Activated CD8-positive, alpha-beta memory T cell treated with anti-CD3 and anti-CD28 coated beads, Interleukin-2, amount 50 U/mL, for 4 hours (primary cell): ENCODE data around the gene TBL3.

Experiments
- DNase-seq: peaks from one replicate; pipeline ENCODE4 v3.0.0-alpha.2; 2020

The TBL3 gene

DNA sequence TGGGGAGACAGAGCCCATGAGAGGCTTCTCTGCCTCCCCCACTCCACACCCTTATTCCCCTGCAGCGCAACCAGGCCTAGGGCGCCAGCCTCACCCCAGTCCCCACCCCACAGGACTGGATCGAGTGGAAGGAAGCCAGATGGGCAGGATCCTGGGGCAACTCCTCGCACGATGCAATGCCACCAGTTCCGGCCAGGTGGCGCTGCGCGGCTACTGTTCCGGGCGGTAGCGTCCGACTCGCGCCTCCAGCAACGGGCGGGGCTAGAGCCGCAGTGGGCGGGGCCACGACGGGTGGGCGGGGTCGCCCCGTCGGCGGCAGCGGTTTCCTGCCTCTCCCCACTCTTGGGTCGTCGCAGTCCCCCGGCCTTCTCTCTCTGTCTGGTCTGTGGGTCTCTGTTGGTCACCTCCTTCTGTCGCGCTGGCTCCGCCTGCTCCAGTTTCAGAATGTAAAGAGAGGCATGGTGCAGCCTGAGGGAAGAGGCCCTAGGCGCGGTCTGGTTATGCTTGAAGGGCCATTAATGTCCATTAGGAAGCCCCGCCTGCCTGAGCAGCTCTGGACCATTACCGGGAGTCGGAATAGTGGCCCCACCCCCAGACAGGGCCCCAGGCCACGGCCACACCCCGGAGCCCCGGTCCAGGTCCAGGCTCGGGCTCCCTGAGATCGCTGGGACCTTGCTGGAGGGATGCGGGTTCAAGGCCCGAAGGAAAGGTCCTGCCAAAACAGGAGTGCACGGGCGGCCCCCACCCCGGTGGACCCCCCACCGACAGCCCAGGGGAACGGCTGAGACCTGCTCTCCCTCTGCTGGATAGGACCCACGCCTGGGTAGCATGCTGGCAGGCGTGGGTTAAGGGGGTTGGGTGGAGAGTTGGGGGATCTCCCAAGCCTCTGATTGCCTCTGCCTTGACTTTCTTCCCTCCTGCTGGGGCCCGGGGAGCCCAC lies 51.5 kb downstream of the TBL3 start:
- DNase-seq, result peak; percentile 97

DNA sequence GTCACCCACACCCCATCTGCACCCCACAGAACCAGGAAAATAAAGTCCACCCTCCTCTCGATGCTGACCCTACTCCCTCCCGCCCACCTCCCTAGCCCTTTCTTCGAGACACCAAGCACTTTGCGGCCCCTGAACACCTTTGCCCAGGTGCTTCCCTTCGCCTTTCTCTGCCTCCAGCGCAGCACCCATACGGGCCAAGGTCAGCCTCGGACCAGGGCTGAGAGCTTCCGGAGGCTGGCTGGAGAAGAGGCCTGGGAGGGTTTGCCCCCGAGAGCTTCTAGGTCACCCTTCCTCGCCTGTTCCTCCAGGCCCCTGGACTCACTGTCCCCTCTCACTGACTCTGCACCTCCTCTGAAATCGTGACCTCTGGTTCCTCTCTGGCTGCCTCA lies 52.2 kb downstream of the TBL3 start:
- no peak for DNase-seq

DNA sequence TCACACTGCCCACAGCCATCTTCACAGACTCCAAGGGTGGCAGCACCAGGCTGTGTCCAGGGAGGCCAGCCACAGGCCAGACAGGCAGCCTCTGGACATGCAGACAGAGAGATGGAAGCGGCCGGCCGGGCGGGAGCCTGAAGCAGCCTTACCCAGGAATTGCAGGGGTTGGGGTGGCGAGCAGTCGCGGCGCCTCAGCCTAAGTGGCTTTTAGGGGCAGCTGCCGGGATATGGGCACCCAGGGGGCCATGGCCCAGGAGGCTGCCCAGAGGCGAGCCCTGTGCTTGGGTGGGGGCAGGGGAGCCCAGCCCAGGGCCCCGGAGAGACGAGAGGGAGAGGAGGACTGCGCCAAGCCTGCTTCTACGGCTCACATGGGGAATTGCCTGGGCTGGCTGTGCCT lies 53.4 kb downstream of the TBL3 start:
- no peak for DNase-seq

DNA sequence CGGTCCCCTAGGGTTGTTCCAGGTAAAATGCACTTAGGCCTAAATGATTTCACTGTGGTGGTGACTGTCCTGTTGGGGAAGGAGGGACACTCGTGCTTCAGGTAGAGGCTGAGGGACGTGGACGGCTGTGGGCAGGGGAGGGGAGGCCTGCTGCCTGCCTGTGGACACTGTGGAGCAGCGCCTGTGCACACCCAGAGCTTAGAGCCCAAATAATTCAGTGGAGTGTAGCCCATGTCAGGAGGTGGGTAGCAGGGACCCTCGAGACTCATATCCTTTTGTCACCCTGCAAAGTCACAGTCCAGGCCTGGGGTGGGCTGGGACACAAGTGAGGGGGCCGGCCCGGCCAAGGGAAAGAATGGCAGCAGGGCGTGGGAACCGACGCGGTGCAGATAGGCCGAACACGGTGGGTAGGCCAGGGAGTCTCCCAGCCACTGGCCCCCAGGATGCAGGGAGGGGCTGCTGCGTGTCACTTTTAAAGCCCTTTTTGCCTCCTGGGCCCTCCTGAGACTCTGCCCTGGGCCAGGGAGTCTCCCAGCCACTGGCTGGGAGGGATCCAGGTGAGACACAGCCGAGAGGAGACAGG lies 54.1 kb downstream of the TBL3 start:
- no peak for DNase-seq

DNA sequence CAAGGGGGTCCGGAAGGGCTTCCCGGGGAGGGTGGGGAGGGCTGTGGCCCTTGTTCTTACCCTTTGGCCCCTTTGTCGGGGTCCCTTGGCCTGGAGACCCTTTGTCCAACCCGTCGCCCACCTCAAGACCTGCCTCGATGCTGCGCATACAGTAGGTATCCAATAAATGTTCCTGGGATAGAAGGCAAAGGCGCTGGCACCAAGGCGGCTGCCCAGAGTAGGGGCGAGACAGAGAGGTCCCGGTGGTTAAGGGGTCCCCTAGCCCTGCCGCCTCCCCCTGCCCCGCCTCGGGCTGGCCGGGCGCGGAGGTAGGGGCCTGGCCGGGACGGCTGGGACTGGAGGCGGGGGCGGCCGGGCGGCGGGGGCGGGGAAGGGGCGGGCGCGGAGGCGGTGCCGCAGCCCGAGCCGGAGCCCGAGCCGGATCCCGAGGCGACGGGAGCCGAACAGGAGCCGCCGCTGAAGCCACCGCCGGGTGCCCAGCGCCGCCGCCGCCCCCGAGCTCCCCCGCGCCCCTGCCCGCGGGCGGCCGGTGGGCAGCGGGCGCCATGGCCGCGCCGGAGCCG lies 54.7 kb downstream of the TBL3 start, which contains the start of gene NHERF2:
TSS of gene NHERF2 (plus strand) at position 442 of the 563 bp plus-strand sequence. CDS start at position 546, 104 bp downstream.
- no peak for DNase-seq

DNA sequence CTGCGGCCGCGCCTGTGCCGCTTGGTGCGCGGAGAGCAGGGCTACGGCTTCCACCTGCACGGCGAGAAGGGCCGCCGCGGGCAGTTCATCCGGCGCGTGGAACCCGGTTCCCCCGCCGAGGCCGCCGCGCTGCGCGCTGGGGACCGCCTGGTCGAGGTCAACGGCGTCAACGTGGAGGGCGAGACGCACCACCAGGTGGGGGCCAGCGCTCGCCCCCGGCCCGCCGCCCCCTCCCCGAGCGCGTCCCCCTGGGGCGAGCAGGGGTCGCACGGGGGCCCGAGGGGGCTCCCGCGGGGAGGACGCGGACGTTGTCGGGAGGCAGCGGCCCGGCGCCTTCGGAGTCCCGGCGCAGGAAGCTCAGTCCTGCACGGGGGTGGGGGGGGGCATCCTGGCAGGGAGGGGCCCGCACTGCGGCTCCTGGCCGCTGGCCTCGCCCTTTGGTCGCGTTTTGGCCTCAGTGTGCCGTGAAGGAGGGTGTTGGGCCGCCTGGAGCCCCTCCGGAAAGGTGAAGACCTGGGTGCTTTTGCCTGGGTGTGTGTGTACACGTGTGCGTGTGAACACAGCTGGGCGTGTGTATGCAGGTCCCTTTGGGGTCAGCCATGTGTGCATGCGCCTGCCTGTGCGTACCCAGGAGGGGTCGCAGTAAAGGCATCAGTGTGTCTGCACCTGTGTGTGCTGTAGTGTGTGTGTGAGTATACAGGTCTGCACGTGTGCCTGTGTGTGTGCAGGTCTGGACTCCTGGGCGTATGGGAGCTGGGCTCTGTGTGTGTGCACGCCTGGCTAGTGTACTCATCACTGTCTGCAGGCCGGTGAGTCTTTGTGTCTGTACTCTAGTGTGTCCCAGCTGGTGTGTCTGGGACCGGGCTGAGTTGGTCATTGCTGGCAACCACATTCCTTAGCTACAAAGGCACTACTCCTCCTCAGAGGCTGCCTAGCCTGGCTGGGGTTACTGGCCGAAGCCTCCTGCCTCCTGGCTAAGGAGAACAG lies 55.5 kb downstream of the TBL3 start:
- no peak for DNase-seq

DNA sequence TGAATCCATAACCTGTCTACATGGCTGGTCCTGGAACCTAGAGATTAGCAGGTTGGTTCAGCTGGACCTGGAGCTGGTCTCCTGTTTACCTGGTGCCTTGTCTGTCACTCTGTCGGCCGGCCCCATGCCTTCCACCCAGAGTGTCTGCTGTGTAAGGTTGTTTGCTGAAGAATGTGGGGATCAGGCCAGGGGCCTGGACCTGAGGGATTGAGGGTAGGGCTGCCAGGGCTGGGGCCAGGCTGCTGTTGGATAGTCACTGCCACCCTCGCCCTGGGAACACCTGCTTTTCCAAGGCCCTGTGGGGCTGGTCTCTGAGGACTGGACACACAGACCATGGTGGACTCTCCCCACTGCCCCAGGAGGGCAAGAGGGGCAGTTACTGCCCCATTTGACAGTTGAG lies 56.3 kb downstream of the TBL3 start:
- DNase-seq, result no peak

DNA sequence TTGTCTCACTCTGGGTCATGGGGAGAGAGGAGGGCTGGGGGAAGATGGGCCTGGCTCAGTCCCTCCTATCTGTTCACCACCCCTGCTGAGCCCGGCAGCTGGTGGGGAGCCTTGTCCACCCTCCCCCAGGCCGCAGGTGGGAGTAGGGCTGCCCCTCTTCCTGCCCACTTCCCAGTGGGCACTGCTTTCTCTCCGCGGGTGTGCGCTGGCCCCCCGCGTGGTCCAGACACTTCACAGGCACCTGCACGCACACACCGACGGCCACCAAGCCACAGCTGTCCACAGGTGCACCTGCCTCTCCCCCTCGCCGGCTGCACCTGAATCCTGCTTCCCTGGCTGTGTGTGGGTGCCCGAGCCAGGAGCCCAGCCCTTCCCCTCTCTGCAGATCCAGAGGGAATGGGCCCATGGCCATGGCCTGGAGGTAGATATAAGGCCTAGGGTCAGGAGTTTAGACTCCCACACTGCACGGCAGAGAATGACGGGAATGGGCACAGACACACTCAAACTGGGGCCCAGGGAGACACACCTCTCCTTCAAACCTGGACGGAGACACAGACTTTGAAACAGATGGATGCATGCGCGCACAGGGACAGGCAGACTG lies 56.9 kb downstream of the TBL3 start:
- no peak for DNase-seq

DNA sequence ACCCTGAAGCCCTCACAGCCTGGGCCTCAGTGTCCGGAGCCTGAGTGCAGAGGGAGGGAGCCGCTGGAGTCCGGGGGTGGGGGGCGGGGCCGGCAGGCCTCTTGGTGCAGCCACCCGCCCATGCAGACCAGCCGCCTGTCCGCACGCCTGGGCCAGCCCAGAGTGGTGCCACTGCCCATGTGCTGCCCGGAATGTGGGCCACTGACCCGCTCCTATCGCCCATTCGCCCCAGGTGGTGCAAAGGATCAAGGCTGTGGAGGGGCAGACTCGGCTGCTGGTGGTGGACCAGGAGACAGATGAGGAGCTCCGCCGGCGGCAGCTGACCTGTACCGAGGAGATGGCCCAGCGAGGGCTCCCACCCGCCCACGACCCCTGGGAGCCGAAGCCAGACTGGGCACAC lies 57.5 kb downstream of the TBL3 start:
- no peak for DNase-seq

DNA sequence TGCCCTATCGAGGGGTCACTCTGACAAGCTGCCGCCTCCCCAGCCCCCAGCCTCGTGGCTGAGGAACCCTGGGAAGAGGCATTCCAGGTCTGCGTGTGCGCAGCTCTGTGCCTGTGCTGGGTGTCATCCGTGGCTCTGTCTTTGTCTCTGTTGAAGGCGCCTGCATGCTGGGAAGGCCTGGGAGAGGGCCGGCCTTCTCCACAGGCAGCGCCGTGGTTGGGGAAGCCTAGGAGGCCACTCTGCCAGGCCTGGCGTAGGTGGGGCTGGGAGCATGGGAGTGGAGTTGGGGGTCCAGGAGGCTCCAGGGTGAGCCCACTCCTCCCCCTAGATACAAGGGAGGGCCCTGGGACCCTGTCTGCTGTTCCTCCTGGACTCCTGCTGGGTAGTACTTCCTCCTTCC lies 58.2 kb downstream of the TBL3 start:
- no peak for DNase-seq

DNA sequence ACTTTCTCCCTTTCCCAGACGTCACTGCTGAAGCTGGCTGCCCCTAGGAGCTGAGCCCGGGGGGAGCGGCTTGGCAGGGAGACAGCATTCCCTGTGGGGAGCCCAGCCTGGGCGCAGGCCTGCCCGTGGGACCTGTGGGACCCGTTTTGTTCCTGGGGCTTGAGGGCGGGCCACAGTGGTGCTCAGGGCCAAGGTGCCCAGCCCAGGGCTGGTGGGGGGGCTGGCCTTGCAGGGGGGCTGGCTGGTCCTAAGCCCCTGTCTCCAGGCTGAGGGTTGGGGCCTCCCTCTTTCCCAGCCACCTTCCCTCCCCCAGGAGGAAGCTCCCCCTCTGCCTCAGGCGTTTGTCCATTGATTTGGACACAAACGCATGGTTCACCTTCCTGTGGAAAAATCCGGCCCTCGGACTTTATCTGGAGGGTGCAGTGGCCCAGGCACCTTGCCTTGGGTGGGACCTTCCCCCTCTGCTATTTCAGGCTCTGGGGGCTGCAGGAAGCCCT lies 59.3 kb downstream of the TBL3 start:
- DNase-seq, result no peak
